Inflammatory macrophage treated with lipopolysaccharide for 1 hour (primary cell): ENCODE results near the gene C2.
"Not testable (repeated sequence)": the region's sequence is repeated elsewhere in the genome, so short reads cannot be mapped to it uniquely, and the experiment has no call there.

Experiments
- DNase-seq, 2 donors: peaks; one replicate each; pipeline ENCODE4 v3.0.0-alpha.2; 2020 to 2022

The C2 gene

GRCh38 chr6:31899882-31900722, 27.4 kb upstream of the C2 start:
- DNase-seq, result no peak

GRCh38 chr6:31900917-31901414, 26.6 kb upstream of the C2 start:
- no peak for DNase-seq

GRCh38 chr6:31901415-31901952, 26.0 kb upstream of the C2 start:
- DNase-seq, result no peak

- DNase-seq, result peak; percentile 48 to 68
Observed at GRCh38 chr6:31901953-31902643, 25.4 kb upstream of the C2 start, which contains the start of gene ZBTB12. TSS of gene ZBTB12 (minus strand) at chr6:31902086. CDS start at chr6:31901305, 781 bp downstream.

- DNase-seq, result no peak
Observed at GRCh38 chr6:31903957-31904356, 23.6 kb upstream of the C2 start.

- DNase-seq, result no peak
Observed at GRCh38 chr6:31905041-31905440, 22.5 kb upstream of the C2 start.

- no peak for DNase-seq
Observed at GRCh38 chr6:31906122-31906521, 21.4 kb upstream of the C2 start.

- DNase-seq, result not testable (repeated sequence)
Observed at GRCh38 chr6:31906727-31907126, 20.8 kb upstream of the C2 start.

GRCh38 chr6:31907158-31907813, 20.2 kb upstream of the C2 start:
- DNase-seq, result peak; percentile 84 to 94

GRCh38 chr6:31908255-31908654, 19.3 kb upstream of the C2 start:
- not testable (repeated sequence) for DNase-seq

GRCh38 chr6:31908791-31909190, 18.7 kb upstream of the C2 start:
- peak; percentile 64 to 68 for DNase-seq

- not testable (repeated sequence) for DNase-seq
Observed at GRCh38 chr6:31909298-31909697, 18.2 kb upstream of the C2 start.

- DNase-seq, result no peak
Observed at GRCh38 chr6:31911826-31912585, 15.5 kb upstream of the C2 start.

- DNase-seq, result no peak
Observed at GRCh38 chr6:31915351-31915750, 12.2 kb upstream of the C2 start.

- no peak for DNase-seq
Observed at GRCh38 chr6:31915756-31916155, 11.8 kb upstream of the C2 start.

- peak; percentile 46 to 76 for DNase-seq
Observed at GRCh38 chr6:31918069-31918720, 9.3 kb upstream of the C2 start.

- DNase-seq, result no peak
Observed at GRCh38 chr6:31919624-31920303, 7.8 kb upstream of the C2 start.

GRCh38 chr6:31920811-31921210, 6.7 kb upstream of the C2 start:
- peak; percentile 89 to 91 for DNase-seq

GRCh38 chr6:31922942-31923341, 4.6 kb upstream of the C2 start:
- no peak for DNase-seq

- no peak for DNase-seq
Observed at GRCh38 chr6:31927863-31928671, 550 bp downstream of the C2 start.

GRCh38 chr6:31928672-31928939, 1.1 kb downstream of the C2 start:
- DNase-seq, result no peak
